ENCODE measurements around the gene RAB29. TPM values are rescaled to one million over a fixed set of nuclear protein-coding genes. Genes with fewer than 3 reads are reported as not detected.

The RAB29 gene

Small RNA genes lying within 50 kb of the gene (small RNA-seq; reads per million reads assigned to genes)
- not detected for gene RF00139
